Measurements from ENCODE around the gene MPP3. TPM values are rescaled to one million over a fixed set of nuclear protein-coding genes. Genes with fewer than 3 reads are reported as not detected.

Gene MPP3
- total RNA-seq, 4 donors from 2014 or later = 5.1 to 10.8 (median 7.8) TPM

- Histone ChIP-seq H3K9me3 (no peaks in the 10 kb centered on the region), H3K27me3 (no peaks in the 10 kb centered on the region), H3K27ac (peak overlapping the region; percentile 99 to 100 (median 100)), H3K36me3 (peaks cover 0 to 24% of the 10 kb centered on the region in 2 donors), H3K4me1 (peaks cover 2 to 49% (median 21%) of the 10 kb centered on the region in 3 donors), H3K4me3 (peak overlapping the region; percentile 75 to 88)
- ATAC-seq = peak; percentile 32
- TF ChIP-seq POLR2AphosphoS5 (IDR thresholded peaks at IDR 0.05) = no peak
- TF ChIP-seq CTCF (IDR thresholded peaks at IDR 0.05) = peak in 2 of 4 experiments; percentile 22 to 42
- WGBS, 2 donors (ENCODE audit: low coverage in 1 of 2) = 6 to 15% methylated on average over 7 of the region's 26 CpGs
These were observed 53.5 kb downstream of the MPP3 start for GRCh38 chr17:43779145-43780125.

GRCh38 chr17:43778337-43779144 is 54.4 kb downstream of the MPP3 start, which contains the start of gene DUSP3:
Gene DUSP3, minus strand, starts transcription at chr17:43778977. Its CDS starts 53 bp downstream, at chr17:43778924.
- Histone ChIP-seq H3K4me1 (peaks cover 2 to 50% (median 21%) of the 10 kb centered on the region in 3 donors), H3K36me3 (peaks cover 0 to 33% of the 10 kb centered on the region in 2 donors), H3K27ac (peak within 1 kb of the TSS; percentile 99 to 100 (median 100)), H3K27me3 (no peaks in the 10 kb centered on the region), H3K9me3 (no peaks in the 10 kb centered on the region), H3K4me3 (peak within 1 kb of the TSS; percentile 75 to 88)
- WGBS, 2 donors (ENCODE audit: low coverage in 1 of 2) = 0% methylated on average over 10 of the region's 100 CpGs; no CpG with 5 or more reads in 1 of the 2 donors
- peak; percentile 95 for ATAC-seq
- peak; percentile 83 for TF ChIP-seq POLR2AphosphoS5 (IDR thresholded peaks at IDR 0.05)
- no peak for TF ChIP-seq CTCF (IDR thresholded peaks at IDR 0.05)
- peak; percentile 84 to 90 for TF ChIP-seq POLR2A (IDR thresholded peaks at IDR 0.05)

GRCh38 chr17:43774304-43775250 is 58.4 kb downstream of the MPP3 start:
- ATAC-seq = no peak
- Histone ChIP-seq H3K9me3 (no peaks in the 10 kb centered on the region), H3K27ac (no peak overlapping the region), H3K4me3 (no peak overlapping the region), H3K27me3 (no peaks in the 10 kb centered on the region), H3K36me3 (peaks cover 0 to 73% of the 10 kb centered on the region in 2 donors), H3K4me1 (peaks cover 2 to 52% (median 21%) of the 10 kb centered on the region in 3 donors)
- no peak for TF ChIP-seq CTCF (IDR thresholded peaks at IDR 0.05)
- TF ChIP-seq EP300 (IDR thresholded peaks at IDR 0.05) = no peak
- TF ChIP-seq POLR2A (IDR thresholded peaks at IDR 0.05) = no peak
- TF ChIP-seq POLR2AphosphoS5 (IDR thresholded peaks at IDR 0.05) = no peak
- 80 to 93% methylated on average over 5 to 12 of the region's 16 CpGs for WGBS, 2 donors (ENCODE audit: low coverage in 1 of 2)

GRCh38 chr17:43772877-43773648 is 59.9 kb downstream of the MPP3 start:
- H3K4me3 ChIP-seq = no peak overlapping the region
- H3K36me3 ChIP-seq = peaks cover 0 to 88% of the 10 kb centered on the region in 2 donors
- WGBS, 2 donors (ENCODE audit: low coverage in 1 of 2) = 61 to 71% methylated on average over 6 to 8 of the region's 10 CpGs
- ATAC-seq = no peak
- peaks cover 2 to 55% (median 24%) of the 10 kb centered on the region in 3 donors for H3K4me1 ChIP-seq
- TF ChIP-seq POLR2AphosphoS5 (IDR thresholded peaks at IDR 0.05) (no peak), EP300 (IDR thresholded peaks at IDR 0.05) (no peak), POLR2A (IDR thresholded peaks at IDR 0.05) (no peak), CTCF (IDR thresholded peaks at IDR 0.05) (no peak)
- H3K27ac ChIP-seq = peak overlapping the region in 3 of 4 donors; percentile 10 to 34 (median 12)
- no peaks in the 10 kb centered on the region for H3K27me3 ChIP-seq
- H3K9me3 ChIP-seq = no peaks in the 10 kb centered on the region
